GM21717 (cell line): ENCODE measurements around the gene USH1C.

Experiments used
- ATAC-seq: cut with Tn5 transposase; IDR thresholded peaks from one replicate; pipeline ENCODE4 v1.9.1; 2021; ENCODE audit warnings: mild to moderate bottlenecking, moderate library complexity; ENCODE audit not compliant: unreplicated experiment

USH1C gene

DNA sequence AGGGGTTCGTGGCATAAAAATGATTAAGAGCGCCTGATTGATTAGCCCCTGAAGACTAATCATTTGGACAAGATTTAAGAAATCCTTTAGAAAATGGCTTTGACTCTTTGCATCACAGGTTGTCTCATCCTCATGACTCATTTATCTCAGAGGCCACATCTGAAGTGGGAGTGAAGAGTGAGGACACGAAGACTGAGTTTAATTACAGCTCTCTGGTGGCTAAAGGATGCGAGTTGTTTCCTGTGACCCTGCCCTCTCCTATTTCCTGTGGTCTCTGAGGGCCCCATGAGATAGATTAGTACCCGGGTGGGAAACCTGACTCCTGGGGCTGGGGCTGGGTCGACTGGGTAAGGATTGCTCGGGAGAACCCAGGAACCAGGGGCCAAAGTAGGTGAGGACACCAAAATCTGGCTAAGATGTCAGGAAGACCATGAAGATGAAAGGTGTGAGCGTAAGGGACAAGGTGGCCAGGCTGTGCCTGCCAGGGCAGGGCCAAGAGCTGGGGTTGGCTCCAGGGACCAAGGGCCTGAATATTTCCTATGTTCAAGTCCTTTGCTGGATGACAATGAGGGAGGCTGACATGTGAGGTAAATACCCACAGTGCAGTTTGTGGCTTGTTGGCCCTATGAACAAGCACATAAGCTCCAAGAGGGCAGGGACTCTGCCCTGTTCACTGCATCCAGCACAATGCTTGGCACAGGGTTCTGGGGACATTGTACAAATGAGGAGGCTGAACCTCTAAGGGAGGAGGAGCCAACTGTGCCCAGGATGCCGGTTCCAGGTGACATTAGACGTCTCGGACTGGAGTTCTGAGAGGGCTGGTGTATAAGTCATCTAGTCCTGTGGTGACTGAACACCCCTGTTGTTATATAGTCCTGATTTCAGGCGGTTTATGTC is 6.5 kb upstream of the USH1C start:
- ATAC-seq, result no peak

DNA sequence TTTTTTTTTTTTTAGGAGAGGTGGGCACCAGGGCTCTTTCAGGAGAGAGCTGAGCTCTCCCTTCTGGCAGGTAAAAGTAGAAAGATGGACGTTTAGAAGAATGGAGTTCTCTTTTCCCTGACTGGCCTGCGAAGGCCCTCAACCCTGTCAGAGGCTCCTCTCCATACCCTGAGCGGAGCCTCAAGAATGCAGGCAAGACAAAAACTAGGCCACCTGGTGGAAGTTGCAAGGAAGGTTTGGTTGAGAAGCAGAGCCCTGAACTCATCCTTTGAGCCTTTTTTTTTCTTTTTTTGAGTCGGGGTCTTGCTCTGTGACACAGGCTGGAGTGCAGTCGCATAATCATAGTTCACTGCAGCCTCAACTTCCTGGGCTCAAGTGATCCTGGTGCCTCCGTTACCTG is 4.2 kb upstream of the USH1C start:
- ATAC-seq, result no peak

DNA sequence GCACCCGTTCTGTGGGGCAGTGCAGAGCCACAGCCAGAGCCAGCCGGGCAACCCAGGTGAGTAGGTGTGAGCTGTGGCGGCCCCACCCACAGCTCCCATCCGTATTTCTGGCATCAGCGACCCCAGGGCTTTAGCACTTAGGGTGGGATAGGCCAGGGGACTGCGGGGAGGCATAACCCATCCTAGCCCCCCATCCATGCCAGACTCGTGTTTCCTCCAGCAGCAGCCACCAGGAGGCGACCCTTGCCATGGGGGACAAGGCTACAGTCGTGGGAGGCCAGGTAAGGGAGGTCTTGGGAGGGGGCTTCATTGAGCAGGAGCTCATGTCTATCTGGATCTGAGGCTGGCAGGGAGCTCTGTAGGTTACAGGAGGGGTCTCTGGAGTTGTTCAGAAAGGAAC is 3.7 kb upstream of the USH1C start:
- no peak for ATAC-seq

DNA sequence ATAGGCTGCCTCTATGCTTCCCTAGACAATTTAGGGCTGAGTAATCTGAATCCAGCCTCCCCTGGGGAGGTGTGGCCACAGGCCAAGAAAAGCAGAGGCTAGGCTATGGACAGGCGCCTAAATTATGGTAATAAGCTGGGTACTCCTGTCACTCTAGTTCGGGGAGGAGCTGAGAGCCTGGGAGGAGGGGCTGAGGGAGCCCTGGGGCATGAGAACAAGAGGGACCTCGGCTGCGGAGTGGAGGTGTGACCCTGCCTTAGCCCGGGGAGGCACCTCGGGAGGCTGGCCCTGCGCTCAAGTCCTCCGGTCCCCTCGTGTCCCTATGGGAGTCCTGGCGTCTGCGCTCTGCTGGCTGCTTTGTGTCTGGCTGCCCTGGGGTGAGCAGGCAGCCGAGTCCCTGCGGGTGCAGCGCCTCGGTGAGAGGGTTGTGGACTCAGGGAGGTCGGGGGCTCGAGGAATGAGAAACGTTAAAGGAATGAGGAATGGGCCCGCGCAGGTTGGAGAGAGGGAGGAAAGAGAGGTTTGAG is 2.9 kb upstream of the USH1C start, which contains the start of gene OTOG:
TSS of gene OTOG (plus strand) at position 209 of the 527 bp plus-strand sequence. CDS start at position 323, 114 bp downstream.
- no peak for ATAC-seq

DNA sequence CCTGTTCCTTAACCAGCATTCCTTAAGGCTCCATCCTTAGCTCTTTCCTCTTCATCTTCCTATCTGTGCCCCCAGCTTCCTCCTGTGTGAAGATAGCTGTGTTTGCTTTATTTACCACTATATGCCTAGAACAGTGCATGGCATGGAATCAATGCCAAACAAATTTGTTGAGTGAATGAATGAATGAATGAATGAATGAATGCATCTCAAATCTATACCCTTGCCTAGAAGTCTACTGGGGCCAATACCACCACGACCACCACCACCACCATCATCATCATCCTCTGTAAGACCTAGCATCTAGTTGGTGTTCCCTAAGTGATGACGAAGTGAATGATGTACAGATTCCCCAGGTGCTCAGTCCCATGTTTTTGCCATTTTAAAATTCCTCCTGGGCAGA is 2.0 kb upstream of the USH1C start:
- no peak for ATAC-seq

DNA sequence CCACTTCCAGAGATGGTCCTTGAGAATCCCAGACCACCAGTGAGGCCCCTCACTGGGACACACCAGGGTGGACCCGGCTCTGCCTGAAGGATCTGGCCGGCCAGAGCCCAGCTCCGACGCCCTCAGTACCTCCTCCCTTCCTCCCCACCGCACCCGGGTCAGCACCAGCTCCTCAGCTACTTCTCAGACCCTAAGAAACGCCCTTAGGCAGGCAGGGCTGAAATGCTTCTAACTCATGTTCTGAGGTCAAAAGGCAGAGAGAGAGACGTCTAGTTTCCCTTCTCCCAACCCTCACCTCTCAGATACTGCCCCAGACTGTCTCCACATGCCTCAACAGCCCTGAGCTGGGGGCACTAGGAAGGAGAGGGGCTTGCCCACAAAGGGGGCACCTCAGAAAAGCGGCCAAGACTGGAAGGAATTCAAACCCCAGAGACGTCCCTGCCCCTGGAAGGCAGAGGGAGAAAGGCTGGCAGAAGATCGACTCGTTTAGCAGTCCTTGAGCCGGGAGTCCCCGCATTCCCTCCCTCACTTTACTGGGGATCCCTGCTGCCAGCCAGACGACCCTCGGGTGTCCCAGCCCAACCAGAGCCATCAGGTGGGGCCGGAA is 539 bp downstream of the USH1C start:
- ATAC-seq, result no peak

DNA sequence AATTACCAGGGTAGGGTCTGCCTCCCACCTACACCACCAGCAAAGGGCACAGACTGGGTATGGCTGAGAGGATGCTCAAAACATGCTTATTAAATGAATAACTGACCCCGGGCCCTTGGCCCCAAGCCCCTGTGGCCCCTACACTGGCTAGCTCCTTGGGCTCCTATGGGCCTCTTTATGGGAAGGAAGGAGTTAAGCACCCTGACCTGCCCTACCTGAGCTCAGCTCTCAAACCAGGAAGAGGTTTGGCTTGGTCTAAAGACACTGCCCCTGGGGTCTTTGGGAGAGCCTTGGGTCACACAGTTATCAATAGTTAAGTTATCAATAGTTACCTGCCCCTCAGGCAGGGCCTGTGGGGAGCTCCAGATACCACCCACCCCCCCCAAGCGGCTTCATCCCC is 1.2 kb downstream of the USH1C start:
- ATAC-seq, result no peak

DNA sequence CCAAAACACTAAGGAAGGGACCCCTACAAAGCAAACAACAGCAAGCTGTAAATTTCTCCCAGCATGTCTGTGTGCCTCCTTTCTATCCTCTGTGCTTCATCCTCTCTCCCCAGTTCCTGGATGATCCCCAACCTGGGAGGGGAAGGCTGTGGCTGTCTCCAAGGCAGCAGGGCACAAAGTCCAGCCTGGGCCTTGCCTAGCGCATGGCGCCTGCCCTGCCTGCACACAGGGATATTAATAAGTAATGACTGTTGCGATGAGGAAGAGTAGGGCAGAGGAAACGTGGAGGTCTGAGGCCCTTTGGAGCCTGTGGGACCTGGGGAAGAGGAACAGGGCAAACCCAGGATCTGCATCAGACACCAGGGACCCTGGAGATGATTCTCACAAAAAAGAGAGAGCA is 2.0 kb downstream of the USH1C start:
- no peak for ATAC-seq

DNA sequence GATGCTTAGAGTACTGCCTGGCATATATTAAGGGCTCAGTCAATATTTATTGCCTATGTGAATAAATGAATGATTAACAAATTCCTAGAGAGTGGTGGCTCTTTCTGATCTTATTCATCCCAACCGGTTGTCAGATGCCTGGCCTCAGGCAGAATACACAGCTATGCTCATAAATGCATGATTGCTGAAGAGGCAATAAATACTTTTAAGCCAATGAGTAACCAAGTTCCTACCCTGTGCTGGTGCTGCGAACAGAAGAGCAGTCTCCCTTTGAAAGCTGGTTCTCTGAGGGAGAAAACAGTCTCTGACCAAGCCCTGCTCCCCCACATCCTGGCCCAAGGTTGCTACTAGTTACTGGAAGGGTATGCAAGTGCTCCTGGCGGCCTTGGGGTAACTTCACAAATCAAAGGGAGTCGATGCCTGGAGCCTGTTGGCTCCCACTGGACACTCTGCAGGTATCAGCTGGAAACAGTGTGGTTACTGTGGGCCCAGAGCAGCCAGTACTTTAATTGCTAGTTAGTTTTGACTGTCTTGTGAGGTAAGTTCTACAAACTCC is 2.8 kb downstream of the USH1C start:
- no peak for ATAC-seq

DNA sequence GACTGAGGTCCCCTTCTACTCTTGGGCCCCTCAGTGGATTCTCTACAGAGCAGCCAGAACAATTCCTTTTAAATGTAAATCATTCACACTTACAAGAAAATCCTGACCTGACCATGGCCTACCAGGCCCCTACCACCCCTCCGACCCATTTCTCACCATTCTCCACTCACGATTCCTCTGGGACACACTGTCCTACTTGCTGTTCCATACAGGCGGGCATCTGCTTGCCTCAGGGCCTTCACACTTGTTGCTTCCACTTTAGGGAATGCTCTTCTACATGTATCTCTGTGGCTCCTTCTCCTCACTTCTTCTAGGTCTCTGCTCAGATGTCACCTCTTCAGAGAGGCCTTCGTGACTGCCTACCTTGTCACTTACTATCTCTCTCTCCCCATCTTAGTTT is 3.4 kb downstream of the USH1C start:
- no peak for ATAC-seq

DNA sequence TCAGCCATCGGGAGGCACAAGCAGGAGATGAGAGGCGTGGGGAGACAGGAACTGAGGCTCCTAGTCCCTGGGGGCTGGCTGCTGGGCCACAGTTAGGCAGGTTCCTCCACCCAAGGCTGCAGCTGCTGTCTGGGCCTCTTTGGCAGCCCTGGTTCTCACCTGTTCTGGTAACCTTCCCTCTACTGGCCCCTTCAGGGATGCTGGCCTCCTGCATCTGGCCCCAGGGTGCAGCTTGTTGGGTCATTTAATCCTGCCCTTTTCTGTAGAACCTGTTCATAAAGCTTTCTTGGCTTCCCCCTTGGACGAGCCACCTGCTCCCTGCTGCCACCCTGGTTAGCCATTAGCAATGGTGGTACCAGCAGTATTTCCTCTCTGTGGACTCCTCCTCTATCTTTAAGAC is 5.5 kb downstream of the USH1C start:
- ATAC-seq, result no peak

DNA sequence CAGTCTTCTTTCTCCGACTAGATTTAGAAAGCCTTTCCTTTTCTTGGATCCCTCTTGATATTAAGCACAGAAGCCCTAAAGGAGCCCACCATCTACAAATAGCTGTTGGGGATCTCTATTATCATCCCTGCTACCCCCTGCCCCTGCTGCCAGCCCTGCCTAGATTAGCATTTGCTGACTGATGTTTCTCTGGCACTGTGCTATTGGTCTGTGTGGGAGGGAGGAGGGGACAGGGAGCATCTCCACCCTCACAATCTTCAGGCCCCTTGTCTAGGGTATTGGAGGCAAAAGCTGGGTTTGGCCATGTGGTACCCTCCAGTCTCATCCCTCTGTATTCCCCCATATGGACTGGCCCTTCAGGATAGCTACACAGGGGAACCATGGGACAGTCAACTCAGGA is 6.2 kb downstream of the USH1C start:
- ATAC-seq, result no peak

DNA sequence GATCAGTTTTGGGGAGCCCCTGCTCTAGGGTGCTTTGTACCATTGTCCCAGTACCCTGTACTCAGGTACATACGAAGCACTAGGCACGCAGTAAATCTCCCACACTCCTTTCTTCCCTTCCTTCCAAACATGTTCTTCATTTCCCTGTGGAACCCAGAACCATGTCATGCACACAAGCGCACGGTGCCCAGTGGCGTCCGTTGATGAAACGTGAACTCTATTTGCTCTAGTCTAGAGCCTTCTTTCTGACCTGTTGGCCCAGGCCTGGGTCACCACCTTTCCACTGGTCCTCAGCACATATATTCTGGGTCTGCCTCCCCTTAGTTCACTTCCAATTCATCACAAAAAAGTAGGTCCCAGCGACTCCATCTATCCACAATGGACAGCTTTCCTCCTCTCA is 7.0 kb downstream of the USH1C start:
- ATAC-seq, result no peak

DNA sequence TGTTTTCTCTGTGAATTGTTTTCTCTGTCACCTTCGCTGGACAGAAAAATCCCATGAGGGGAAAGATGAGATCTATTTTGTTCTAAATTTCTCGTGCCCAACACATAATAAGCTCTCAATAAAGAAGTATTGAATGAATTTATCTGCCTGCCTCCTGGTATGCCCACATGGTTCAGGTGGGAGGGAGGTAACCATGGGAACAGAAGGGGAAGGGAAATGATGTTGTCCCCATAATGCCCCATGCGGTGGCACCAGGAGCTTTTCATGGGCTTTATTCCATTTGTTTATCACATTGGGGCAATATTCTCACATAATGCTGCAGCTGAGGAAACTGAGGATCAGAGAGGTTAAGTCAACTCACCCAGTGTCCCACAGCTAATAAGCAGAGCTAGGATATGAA is 8.7 kb downstream of the USH1C start:
- no peak for ATAC-seq

DNA sequence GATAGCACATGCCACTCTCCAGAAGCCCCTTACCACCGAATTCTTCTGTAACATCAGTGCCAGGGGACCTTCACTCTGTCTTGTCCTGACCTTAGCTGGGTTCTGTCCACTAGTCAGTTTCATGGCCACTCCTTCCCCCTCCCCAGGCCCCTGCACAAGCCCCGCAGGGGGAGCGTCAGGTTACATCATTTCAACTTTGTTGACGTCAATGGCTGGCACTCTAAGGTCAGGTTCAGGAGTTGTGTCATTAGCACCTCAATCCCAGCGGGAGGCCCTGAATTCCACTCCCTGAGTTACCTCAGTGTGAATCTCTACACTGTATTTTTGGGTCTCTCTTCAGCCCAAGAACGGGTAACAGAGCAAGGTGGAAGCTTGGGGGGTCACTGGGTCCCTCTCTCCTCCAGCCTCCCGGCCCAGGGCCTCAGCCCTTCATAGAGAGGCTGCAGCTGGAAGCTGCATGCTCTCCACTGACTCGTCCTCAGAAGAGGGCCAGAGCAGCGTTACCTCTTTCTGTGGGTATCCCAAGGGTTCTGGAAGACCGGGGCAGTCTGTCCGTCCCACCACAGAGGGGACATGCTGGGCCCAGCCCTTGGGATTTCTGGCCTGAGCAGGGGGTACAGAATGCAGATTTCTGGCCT is 10.3 kb downstream of the USH1C start:
- no peak for ATAC-seq

DNA sequence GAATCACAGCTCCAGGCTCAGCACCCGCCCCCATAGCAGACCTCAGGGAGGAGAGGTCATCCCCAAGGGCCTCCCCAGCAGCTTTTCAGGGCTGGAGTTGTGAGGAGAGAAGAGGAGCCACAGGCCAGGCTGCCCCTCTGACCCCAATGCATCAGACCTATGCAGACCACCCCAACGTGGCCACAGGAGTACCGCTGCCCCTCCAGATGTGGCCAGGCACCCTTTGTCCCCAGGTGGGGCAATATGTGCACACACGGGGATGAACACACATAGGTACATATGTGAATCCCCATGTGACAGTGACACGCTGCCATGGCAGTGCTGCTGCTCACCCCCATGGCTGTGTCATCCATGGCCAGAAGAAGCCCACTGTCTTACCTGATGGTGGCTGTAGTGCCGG is 10.9 kb downstream of the USH1C start:
- no peak for ATAC-seq

DNA sequence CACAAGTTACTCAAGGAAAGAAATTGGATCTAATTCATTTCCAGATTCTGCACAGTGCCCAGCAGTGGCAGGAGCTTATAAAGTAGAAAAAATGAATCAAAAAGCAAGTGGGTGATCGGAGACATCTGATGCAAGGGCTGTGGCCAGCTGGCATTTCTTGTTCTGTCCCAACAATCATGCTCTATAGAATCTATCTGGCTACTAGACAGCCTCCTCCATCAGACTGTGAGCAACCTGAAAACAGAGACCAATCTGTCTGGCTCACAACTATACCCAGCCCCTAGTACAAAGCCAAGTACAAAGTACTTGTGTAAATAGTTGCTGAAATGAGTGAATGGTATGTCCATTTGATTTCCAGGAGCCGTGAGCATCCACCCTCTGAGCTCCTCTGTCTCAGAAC is 11.4 kb downstream of the USH1C start:
- ATAC-seq, result no peak

DNA sequence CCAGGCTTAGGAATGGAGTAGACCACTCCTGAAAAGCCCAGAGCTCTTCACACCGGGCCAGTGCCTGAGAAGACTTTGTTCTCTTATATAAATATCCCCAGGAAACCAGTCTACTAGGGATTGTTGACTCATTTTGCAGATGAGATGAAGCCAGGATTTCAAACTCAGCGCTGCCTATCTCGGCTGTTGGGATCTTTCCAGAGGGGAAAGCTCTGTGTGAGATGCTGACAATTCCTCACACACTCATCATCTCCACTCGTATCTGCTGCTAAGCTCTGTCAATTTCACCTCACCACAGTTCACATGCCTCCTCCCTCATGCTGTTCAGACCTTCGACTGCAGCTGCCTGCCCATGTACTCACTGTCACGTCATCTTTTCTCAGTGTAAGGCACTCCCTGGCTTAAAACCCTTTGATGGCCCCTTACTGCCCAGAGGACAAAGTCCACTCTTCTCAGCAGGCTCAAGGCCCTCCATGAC is 12.5 kb downstream of the USH1C start:
- no peak for ATAC-seq

DNA sequence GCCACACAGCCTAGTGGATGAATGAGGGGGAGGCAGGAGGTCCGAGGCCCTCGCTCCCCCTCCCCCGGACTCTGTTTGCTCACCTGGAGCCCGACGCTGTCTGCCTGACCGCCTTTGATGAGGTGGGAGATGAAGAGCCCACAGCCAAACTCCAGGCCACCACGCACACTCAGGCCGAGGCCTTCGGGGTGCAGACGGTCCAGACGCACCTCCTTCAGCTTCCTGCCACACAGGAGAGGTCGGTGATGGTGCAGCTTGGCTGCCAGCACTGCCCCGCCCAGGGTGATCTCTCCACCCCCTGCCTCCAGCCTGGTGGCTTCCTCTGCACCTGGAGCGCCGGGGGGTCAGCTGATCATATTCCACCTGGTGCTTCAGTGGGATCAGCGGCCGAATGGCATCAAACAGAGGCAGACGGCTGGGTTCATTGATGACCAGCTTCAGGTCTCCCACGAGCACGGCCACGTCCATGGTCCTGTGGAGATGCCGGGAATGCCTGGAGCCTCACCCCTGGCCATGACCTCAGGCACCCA is 13.1 kb downstream of the USH1C start:
- ATAC-seq, result no peak

DNA sequence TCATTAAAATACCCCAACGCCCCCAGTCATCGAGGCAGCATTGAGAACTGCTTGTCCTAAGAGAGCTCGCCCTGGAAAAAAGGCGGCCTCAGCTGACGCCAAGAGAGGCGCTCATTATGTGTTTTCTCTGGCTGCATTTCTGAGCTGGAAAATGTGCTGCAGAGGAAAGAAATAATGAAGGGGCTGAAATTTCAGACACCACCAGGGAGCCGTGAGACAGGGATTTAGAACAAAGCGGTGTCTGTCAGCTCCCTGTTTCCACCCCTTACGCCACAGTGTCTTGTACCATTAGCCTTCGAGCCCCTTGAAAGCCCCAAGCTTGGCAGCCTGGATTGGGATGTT is 14.4 kb downstream of the USH1C start:
- no peak for ATAC-seq
